ENCODE data around the gene SASH1. TPM values are rescaled to one million over a fixed set of nuclear protein-coding genes. Genes with fewer than 3 reads are reported as not detected.

The SASH1 gene
- total RNA-seq, 1 experiment from 2014 or later = 33.2 TPM

DNA sequence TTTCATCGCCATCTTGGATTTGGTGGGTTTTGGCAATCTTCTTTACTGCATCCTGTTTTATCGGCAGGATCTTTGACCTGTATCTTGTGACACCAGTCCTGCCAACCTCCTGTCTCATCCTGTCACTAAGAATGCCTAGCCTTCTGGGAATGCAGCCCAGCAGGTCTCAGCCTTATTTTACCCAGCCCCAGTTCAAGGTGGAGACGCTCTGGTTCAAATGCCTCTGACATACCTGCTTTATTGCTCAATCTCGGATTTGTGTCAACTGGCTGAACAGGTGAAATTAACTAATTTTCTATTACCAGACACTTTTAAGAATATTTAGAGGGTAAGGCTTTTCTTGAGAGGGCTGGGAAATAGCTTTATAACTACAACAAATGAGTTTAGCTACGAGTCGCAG, 102.5 kb downstream of the SASH1 start:
- Histone ChIP-seq H2BK12ac (ENCODE audit: insufficient read length, low read depth, low read length) (no peak overlapping the region), H3K4me1 (ENCODE audit: insufficient read depth, low read length) (peaks cover 12% of the 10 kb centered on the region), H3K14ac (ENCODE audit: insufficient read depth, low read length) (no peak overlapping the region), H3K27ac (ENCODE audit: insufficient read length, low read depth, low read length) (no peak overlapping the region), H3K27me3 (ENCODE audit: insufficient read depth, low read length) (no peaks in the 10 kb centered on the region), H3K23me2 (ENCODE audit: insufficient read length, low read depth, low read length, poor library complexity, severe bottlenecking) (no peaks in the 10 kb centered on the region), H3T11ph (ENCODE audit: low read length) (no peak overlapping the region), H3K9ac (ENCODE audit: extremely low read depth, insufficient read length, low read length) (no peak overlapping the region), H3K4ac (ENCODE audit: low read depth, low read length) (no peak overlapping the region), H3K9me3 (ENCODE audit: control insufficient read depth, low read depth, low read length) (no peaks in the 10 kb centered on the region), H2BK15ac (ENCODE audit: low read depth, low read length) (no peak overlapping the region), H3K56ac (ENCODE audit: insufficient read length, low read depth, low read length) (no peak overlapping the region), H3K23ac (ENCODE audit: insufficient read length, low read depth, low read length) (no peak overlapping the region), H3K79me2 (ENCODE audit: insufficient read depth, low read length) (no peaks in the 10 kb centered on the region), H3K79me1 (ENCODE audit: insufficient read depth, low read depth, low read length, poor library complexity, severe bottlenecking) (no peaks in the 10 kb centered on the region), H4K8ac (replicated peaks; ENCODE audit: insufficient read length, low read depth, low read length) (no peak overlapping the region), H2AFZ (ENCODE audit: low read length) (no peak overlapping the region), H2AK5ac (ENCODE audit: insufficient read length, low read length) (no peak overlapping the region), H4K5ac (ENCODE audit: insufficient read length, low read depth, low read length) (no peak overlapping the region), H4K20me1 (ENCODE audit: control insufficient read depth, insufficient read depth, insufficient read length) (no peaks in the 10 kb centered on the region), H2BK5ac (ENCODE audit: insufficient read length, low read length) (no peak overlapping the region), H2BK20ac (ENCODE audit: low read depth, low read length, poor library complexity, severe bottlenecking) (no peak overlapping the region), H4K91ac (ENCODE audit: insufficient read length, low read depth, low read length) (no peak overlapping the region), H2BK120ac (ENCODE audit: low read depth, low read length, poor library complexity, severe bottlenecking) (no peak overlapping the region), H3K18ac (ENCODE audit: insufficient read length, low read depth, low read length) (no peak overlapping the region), H3K4me2 (ENCODE audit: insufficient read depth, insufficient read length, low read length) (no peak overlapping the region)
- Mint-ChIP-seq H3K4me1 (peaks cover 65% of the 10 kb centered on the region in 2 experiments), H3K4me3 (no peak overlapping the region), H3K36me3 (ENCODE audit: insufficient read depth in 1 of 3, low read depth in 3 of 3) (peaks cover 2 to 10% (median 5%) of the 10 kb centered on the region in 3 experiments; a peak in 5 of 7 replicates), H3K9me3 (no peaks in the 10 kb centered on the region), H3K27me3 (ENCODE audit: low read depth) (no peaks in the 10 kb centered on the region), H3K27ac (peak overlapping the region in 1 of 3 experiments; percentile 81; a peak in 2 of 7 replicates)
- TF ChIP-seq, protein P1, sequence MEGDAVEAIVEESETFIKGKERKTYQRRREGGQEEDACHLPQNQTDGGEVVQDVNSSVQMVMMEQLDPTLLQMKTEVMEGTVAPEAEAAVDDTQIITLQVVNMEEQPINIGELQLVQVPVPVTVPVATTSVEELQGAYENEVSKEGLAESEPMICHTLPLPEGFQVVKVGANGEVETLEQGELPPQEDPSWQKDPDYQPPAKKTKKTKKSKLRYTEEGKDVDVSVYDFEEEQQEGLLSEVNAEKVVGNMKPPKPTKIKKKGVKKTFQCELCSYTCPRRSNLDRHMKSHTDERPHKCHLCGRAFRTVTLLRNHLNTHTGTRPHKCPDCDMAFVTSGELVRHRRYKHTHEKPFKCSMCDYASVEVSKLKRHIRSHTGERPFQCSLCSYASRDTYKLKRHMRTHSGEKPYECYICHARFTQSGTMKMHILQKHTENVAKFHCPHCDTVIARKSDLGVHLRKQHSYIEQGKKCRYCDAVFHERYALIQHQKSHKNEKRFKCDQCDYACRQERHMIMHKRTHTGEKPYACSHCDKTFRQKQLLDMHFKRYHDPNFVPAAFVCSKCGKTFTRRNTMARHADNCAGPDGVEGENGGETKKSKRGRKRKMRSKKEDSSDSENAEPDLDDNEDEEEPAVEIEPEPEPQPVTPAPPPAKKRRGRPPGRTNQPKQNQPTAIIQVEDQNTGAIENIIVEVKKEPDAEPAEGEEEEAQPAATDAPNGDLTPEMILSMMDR (conservative IDR thresholded peaks at IDR 0.05) = no peak
- DNase-seq = no peak
- no CpG with 5 or more reads among the region's 6 CpGs for WGBS (ENCODE audit: extremely low coverage, insufficient read length, low lambda C conversion rate)
